Renal cortex interstitium (tissue), 11 donors: Measurements from ENCODE around the gene IP6K3. TPM values are rescaled to one million over a fixed set of nuclear protein-coding genes. Genes with fewer than 3 reads are reported as not detected.

Experiments
- DNase-seq, 11 donors: peaks; one replicate each; pipeline ENCODE4 v3.0.0-alpha.2; 2013; ENCODE audit warnings: low read depth in 9 of 11, low spot score in 4 of 11; ENCODE audit errors: extremely low read depth in 1 of 11
- polyA plus RNA-seq, 3 donors: library from polyadenylated mRNA; unstranded; fragments of 120-200 nt; gene quantifications; one replicate each; pipeline ENCODE4 v1.2.1, GENCODE V29; 2013; ENCODE audit not compliant: insufficient read length in 3 of 3

Gene IP6K3
- polyA plus RNA-seq, 3 donors: 0.93 to 1.1 (median 1.1) TPM

DNA sequence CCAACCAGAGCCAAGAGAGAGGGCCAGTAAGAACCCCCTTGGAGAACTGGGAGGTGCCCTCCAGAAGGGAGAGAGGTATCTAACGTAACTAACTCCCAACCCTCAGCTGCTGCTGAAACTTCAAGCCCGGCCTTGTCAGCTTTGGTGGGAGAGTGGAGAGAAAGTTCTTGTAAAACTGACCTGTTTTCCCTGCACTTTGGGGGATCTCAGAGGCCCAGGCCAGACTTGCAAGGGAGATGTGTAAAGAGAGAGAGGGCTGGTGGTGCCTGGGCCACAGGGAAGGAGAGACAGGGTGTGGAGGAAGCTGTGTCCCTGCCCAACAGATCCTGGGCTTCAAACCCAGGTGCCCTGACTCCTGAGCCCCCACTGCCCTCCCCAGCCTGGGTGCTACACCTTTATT lies 17.3 kb upstream of the IP6K3 start:
- no peak for DNase-seq

DNA sequence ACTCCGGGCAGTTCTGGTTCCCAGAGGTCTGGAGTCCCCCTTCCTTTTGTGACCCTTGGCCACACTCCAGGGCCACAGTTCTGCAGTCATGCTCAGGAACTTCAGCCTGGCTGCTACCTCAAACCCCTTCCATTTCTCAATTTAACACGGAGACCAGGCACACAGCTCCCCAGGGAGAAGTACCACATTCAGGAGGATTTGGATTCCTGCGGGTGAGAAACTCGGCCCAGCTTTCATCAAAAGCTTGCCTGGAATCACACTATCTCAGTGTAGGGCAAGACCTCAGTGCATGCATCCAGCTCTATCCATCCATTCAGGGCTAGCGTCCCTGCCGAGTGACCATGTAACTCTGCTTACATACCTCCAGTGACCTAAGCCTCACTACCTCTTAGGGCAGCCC lies 16.8 kb upstream of the IP6K3 start:
- no peak for DNase-seq

DNA sequence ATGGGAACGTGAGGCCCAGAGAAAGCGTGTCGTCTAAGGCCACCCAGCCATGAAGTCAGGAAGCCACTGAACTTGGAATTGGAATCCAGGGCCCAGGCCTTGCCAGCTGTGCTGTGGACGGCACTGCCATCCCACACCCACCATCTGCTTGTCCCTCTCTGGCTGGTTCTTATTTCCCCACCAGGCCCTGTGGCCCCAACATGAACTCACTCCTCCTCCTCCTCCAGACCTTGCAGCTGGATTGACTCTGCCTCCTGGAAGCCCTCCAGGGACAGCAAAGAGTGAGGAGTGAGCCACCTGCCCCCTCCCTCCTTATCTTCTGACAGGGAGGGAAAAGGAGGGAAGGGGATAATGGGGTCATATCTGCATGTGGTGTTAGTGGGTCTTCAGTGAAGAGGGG lies 16.0 kb upstream of the IP6K3 start:
- no peak for DNase-seq

DNA sequence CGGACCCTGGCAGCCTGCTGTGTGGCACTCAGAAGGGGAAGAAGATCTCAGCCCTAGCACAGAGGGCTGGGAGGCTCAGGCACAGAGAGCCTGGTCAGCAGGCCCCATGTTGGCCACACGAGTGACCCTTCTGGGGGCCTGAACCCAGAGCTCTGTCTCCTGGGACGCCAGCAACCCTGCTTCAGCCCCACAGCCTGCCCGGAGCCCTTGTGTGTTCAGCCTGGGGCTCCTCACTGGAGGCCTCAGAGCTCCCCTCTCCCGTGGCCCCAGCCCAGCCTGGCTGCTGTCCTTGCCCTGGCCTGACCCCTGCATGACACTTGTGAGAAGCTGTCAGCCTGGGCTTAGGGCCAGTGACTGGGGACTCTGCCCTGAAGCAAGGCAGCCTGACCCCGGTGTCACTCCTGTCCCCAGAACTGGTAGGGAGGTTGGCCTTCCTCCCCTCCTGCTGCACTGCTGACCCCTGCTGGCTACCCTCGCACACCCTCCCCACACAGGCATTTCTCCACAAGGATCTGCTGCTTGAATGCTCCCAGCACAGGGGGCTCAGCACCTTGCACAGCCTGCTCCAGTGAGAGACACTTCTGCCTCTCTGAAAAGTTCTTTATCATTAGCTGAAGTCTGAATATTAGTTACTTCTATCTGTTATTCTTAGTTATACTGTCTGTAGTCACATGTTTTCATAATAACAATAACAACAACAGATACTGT lies 15.4 kb upstream of the IP6K3 start:
- DNase-seq: no peak

- DNase-seq: no peak
Measured at GRCh38 chr6:33761581-33761921, 14.8 kb upstream of the IP6K3 start.

- no peak for DNase-seq
Measured at GRCh38 chr6:33759887-33760629, 13.4 kb upstream of the IP6K3 start.

GRCh38 chr6:33758815-33759216 lies 12.1 kb upstream of the IP6K3 start:
- no peak for DNase-seq

DNA sequence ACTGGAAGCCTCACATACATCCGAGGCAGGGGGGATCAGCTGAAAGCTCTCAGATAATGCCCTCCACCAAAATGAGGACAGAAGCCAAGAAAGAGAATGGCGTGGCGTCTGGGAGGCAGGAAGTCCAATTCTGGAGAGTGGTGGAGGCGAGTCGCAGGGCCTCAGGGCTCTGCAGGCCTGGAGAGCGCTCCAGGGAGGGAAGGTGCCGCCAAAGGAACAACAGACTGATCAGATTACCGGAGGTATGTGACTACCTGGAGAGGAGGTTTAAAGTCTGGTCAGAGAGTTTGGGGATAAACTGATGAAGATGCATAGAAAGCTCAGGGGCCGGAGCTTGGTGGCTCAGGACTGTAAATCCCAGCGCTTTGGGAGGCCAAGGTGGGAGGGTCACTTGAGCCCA lies 11.2 kb upstream of the IP6K3 start:
- DNase-seq: no peak

- no peak for DNase-seq
Measured at GRCh38 chr6:33757113-33757512, 10.4 kb upstream of the IP6K3 start.

- no peak for DNase-seq
Measured at GRCh38 chr6:33756211-33756954, 9.7 kb upstream of the IP6K3 start.

DNA sequence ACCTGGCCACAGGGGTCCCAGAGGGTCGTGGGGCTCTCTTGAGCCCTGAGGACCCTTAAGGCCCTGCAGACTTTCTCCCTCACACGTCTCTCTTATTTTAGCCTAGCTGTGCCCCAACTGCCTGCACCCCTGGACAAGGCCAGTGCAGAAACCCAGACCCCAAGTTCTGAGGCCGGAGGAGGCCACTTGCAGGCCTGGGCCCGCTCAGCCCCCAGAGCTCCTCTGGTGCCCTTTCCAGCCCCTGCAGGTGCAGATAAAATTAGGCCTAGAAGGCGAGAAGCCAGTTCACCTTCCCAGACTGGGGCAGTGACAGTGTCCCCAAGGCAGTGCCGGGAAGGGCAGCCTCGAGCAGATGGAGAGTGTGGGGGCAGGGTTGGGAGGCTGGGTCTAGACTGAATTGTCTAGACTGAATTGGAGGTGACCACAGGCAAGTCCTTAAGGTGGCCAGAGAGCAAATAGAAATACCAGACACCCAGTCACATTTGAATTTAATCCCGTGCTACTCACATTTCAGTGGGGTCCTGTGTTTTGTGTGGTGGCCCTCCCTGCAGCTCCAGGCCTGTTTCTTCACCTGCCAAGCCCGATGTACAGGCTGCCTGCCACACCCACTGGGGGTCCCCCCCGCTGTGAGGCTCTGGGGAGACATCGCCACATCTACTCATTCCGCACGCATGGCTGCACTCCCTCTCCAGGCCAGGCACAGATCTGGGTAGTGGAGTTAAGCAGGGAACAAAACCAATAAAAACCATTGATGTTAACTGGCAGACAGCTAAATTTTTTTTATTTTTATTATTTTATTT lies 8.6 kb upstream of the IP6K3 start:
- no peak for DNase-seq

DNA sequence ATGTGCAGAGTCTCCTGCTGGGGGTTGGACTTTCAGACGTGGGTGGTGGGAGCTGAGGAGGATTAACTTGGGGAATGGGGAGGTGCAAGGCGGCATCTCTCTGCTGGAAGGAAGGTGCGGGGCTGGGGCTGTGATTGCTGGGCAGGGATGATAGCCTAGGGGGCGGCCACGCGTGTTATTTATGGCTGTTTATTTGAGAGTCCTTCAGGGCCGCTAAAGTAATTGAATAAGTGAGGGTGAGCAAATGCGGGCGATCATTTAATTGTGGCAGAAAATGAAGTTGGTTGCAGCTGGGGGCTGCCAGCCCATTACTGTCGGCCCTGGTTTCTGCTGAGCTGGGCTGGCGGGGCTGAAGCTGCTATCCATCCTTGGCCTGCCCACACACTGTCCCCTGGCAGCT lies 7.5 kb upstream of the IP6K3 start:
- no peak for DNase-seq

DNA sequence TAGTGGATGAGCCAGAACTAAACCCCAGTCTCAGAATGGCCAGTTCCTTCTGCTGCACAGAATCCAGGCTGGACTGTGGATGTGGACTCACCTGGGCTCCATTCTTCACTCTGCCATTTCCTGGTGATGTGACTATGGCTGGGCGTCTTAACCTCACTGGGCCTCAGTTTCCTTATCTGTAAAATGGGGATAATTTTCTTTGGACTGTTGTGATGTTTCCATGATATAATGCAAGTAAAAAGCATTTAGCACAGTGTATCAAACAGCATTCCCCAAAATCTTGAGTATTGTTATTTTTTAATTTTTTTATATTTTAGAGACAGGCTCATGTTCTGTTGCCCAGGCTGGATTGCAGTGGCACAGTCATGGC lies 5.9 kb upstream of the IP6K3 start:
- DNase-seq: no peak

GRCh38 chr6:33751771-33752645 lies 5.3 kb upstream of the IP6K3 start:
- DNase-seq: no peak

- DNase-seq: no peak
Measured at GRCh38 chr6:33750244-33750991, 3.7 kb upstream of the IP6K3 start.

DNA sequence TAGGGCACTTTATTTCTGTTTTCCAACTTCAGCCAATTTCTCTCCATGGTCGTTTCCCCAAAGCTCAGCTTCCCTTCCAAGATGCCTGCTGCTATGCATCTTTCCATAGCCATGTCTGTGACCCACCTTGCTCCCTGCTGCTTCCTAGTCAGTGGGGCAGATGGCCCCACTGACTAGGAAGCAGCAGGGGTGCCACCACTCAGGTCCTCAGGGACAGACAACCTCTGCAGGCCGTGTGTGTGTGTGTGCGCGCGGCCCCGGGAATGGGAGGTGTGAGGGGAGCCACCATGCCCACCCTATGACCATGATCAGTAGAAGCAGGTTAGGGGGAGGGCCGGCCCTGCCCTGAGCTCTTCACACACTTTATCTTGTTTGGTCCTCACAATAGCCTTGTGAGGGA lies 2.7 kb upstream of the IP6K3 start:
- no peak for DNase-seq

- DNase-seq: no peak
Measured at GRCh38 chr6:33748841-33749240, 2.1 kb upstream of the IP6K3 start.

DNA sequence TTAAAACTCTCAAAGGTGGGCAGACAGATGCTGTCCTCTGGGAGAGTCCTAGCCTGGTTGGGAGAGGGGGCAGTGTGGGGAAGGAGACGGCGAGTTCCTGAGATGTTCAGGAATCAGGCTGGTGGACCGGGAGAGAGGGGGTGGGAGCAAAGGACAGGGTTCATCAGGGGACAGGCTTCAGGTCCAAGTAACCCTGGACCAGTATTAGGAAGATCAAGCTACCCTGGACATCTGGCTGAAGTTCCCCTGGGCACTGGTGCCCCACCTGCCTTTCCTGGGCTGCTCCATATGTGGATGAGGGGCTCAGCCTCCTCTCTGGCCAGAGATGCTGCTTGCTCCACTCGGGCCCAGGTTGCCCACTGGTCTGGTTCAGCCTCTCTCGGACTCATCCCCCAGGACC lies 1.1 kb upstream of the IP6K3 start:
- no peak for DNase-seq
